IMR-90 (cell line): ENCODE data around the gene RRP1B. TPM values are rescaled to one million over a fixed set of nuclear protein-coding genes. Genes with fewer than 3 reads are reported as not detected.

ENCODE experiments used
- ATAC-seq: fragments of 200-7000 bp; cut with Tn5 transposase; 2 replicates; pipeline ENCODE4 v1.9.1; 2020; ENCODE audit warnings: low read depth, mild to moderate bottlenecking, moderate library complexity
- BruUV-seq: library from RNA; stranded (reverse); fragments of 400-500 nt; replicated peaks from 2 replicates; lab custom pipeline; 2021; lab: Mats Ljungman, UMichigan
- CTCF ChIA-PET: fragments of 300-600 bp; formaldehyde crosslinking; extraction: SDS; loops from one replicate; lab custom pipeline; 2021; ENCODE audit warnings: antibody characterized with exemption; lab: Yijun Ruan, JAX
- POLR2A ChIA-PET: fragments of 300-600 bp; sonication (Branson Sonifier 250); formaldehyde crosslinking; loops from one replicate; lab custom pipeline; 2022; ENCODE audit warnings: antibody characterized with exemption; ENCODE audit not compliant: unreplicated experiment; lab: Charles Lee
- DNase-seq: peaks from one replicate; pipeline ENCODE4 v3.0.0; 2013
- H2AFZ ChIP-seq: replicated peaks from 2 replicates; pipeline ENCODE3; 2013; ENCODE audit warnings: low read length, mild to moderate bottlenecking; ENCODE audit not compliant: poor library complexity
- H2AK5ac ChIP-seq: 2 replicates; pipeline ENCODE4 v1.6.1; 2013; ENCODE audit warnings: low read depth, low read length, inconsistent platforms
- H2AK9ac ChIP-seq: replicated peaks from 2 replicates; pipeline ENCODE3; 2013; ENCODE audit warnings: mild to moderate bottlenecking, low read depth, low read length, moderate library complexity; ENCODE audit not compliant: poor library complexity
- H2BK120ac ChIP-seq: 2 replicates; pipeline ENCODE4 v1.6.1; 2013; ENCODE audit warnings: low read depth, low read length, inconsistent platforms
- H2BK15ac ChIP-seq: 3 replicates; pipeline ENCODE4 v1.6.1; 2013; ENCODE audit warnings: low read depth, low read length, inconsistent platforms
- H2BK20ac ChIP-seq: 2 replicates; pipeline ENCODE4 v1.6.1; 2013; ENCODE audit warnings: low read depth, mild to moderate bottlenecking, inconsistent platforms, low read length, moderate library complexity
- H2BK5ac ChIP-seq: 2 replicates; pipeline ENCODE4 v1.6.1; 2013; ENCODE audit warnings: mild to moderate bottlenecking, low read depth, low read length, inconsistent platforms; ENCODE audit not compliant: poor library complexity, severe bottlenecking
- H3K14ac ChIP-seq: replicated peaks from 2 replicates; pipeline ENCODE4 v1.6.1; 2013; ENCODE audit warnings: low read depth, low read length, inconsistent platforms
- H3K18ac ChIP-seq: 2 replicates; pipeline ENCODE4 v1.6.1; 2013; ENCODE audit warnings: low read depth, low read length, control low read depth
- H3K23ac ChIP-seq: 2 replicates; pipeline ENCODE4 v1.6.1; 2013; ENCODE audit warnings: low read depth, low read length, inconsistent platforms
- H3K27ac ChIP-seq: 2 replicates; pipeline ENCODE4 v1.5.1; 2013; ENCODE audit warnings: mild to moderate bottlenecking, control low read depth, low read length; ENCODE audit not compliant: insufficient read depth
- H3K27me3 ChIP-seq: 2 replicates; pipeline ENCODE4 v1.6.1; 2013; ENCODE audit warnings: low read length; ENCODE audit not compliant: control insufficient read depth, insufficient read depth
- H3K36me3 ChIP-seq: 2 replicates; pipeline ENCODE4 v1.6.1; 2013; ENCODE audit warnings: low read length, mixed read lengths; ENCODE audit not compliant: control insufficient read depth, insufficient read depth
- H3K4ac ChIP-seq: 2 replicates; pipeline ENCODE4 v1.6.1; 2013; ENCODE audit warnings: low read depth, low read length, inconsistent platforms
- H3K4me1 ChIP-seq: 2 replicates; pipeline ENCODE4 v1.6.1; 2013; ENCODE audit warnings: low read length, mixed read lengths; ENCODE audit not compliant: control insufficient read depth, insufficient read depth
- H3K4me2 ChIP-seq: 2 replicates; pipeline ENCODE4 v1.6.1; 2013; ENCODE audit warnings: low read depth, mild to moderate bottlenecking, control low read depth, low read length, moderate library complexity
- H3K4me3 ChIP-seq: 2 replicates; pipeline ENCODE4 v1.5.1; 2013; ENCODE audit warnings: low read depth, mild to moderate bottlenecking, control low read depth, low read length, moderate library complexity; ENCODE audit not compliant: insufficient read depth
- H3K56ac ChIP-seq: 2 replicates; pipeline ENCODE4 v1.6.1; 2013; ENCODE audit warnings: low read length, inconsistent platforms; ENCODE audit not compliant: insufficient read depth; ENCODE audit errors: extremely low read depth
- H3K79me1 ChIP-seq, 2 experiments: 2 replicates each; pipeline ENCODE4 v1.6.1; 2013; ENCODE audit warnings: low read length in 2 of 2, inconsistent platforms in 1 of 2, low read depth in 1 of 2
- H3K9ac ChIP-seq: 2 replicates; pipeline ENCODE4 v1.6.1; 2013; ENCODE audit warnings: low read depth, low read length, control low read depth
- H3K9me1 ChIP-seq: 2 replicates; pipeline ENCODE4 v1.6.1; 2013; ENCODE audit warnings: low read length, inconsistent platforms; ENCODE audit not compliant: insufficient read depth
- H3K9me3 ChIP-seq: 2 replicates; pipeline ENCODE4 v1.6.1; 2013; ENCODE audit warnings: low read length; ENCODE audit not compliant: control insufficient read depth, insufficient read depth
- H4K20me1 ChIP-seq: 2 replicates; pipeline ENCODE4 v1.6.1; 2013; ENCODE audit warnings: low read length, inconsistent platforms; ENCODE audit not compliant: insufficient read depth
- H4K5ac ChIP-seq: 2 replicates; pipeline ENCODE4 v1.6.1; 2013; ENCODE audit warnings: mild to moderate bottlenecking, low read depth, low read length, control low read depth
- H4K8ac ChIP-seq, 2 experiments: 2 replicates each; pipeline ENCODE4 v1.6.1; 2013; ENCODE audit warnings: low read depth in 2 of 2, low read length in 2 of 2, control low read depth in 1 of 2, inconsistent platforms in 1 of 2
- H4K91ac ChIP-seq: 2 replicates; pipeline ENCODE4 v1.6.1; 2013; ENCODE audit warnings: low read depth, low read length, inconsistent platforms; ENCODE audit not compliant: insufficient read depth
- CEBPB ChIP-seq: IDR thresholded peaks from 2 replicates; pipeline ENCODE4 v1.6.1; 2012; ENCODE audit warnings: low read depth, low read length, improper control_type of control experiment
- MAZ ChIP-seq: IDR thresholded peaks from 2 replicates; pipeline ENCODE4 v1.6.1; 2012; ENCODE audit warnings: low read depth, mild to moderate bottlenecking, low read length, improper control_type of control experiment, moderate library complexity, borderline replicate concordance
- MXI1 ChIP-seq: IDR thresholded peaks from 2 replicates; pipeline ENCODE4 v1.6.1; 2012; ENCODE audit warnings: low read depth, mild to moderate bottlenecking, low read length, moderate library complexity, borderline replicate concordance
- WGBS, 2 experiments: methylation state at CpG; one replicate each; pipeline versions ENCODE4 v1.1.5 to v1.1.7; 2013; ENCODE audit warnings: missing lambda C conversion rate in 2 of 2; ENCODE audit not compliant: insufficient read length in 1 of 2; ENCODE audit errors: extremely low coverage in 2 of 2; 5-methylcytosine and 5-hydroxymethylcytosine counted together
- dilution Hi-C: fragments of 300-500 bp; cut with HindIII; formaldehyde crosslinking; loops from one replicate; pipeline ENCODE4 v1.14.3; 2018; ENCODE audit warnings: low sequenced_read_pairs; ENCODE audit not compliant: unreplicated experiment
- in situ Hi-C: fragments of 300-500 bp; cut with MboI; formaldehyde crosslinking; loops from 3 replicates; pipeline ENCODE4 v1.14.3; 2019; ENCODE audit warnings: low sequenced_read_pairs, inconsistent platforms, mixed read lengths
- intact Hi-C: fragments of 100-400 bp; cut with micrococcal nuclease; formaldehyde crosslinking; loops from 2 replicates; pipeline ENCODE4 v1.10.0; 2022
- polyA plus RNA-seq, 3 experiments: library from polyadenylated mRNA; depleted of rRNA; stranded (reverse); fragments of >200 nt; gene quantifications; 2 replicates each; pipeline ENCODE4 v1.2.3, GENCODE V29; 2012; ENCODE audit warnings: low replicate concordance in 1 of 3
- total RNA-seq: library from RNA; depleted of rRNA; stranded (reverse); fragments of >200 nt; gene quantifications from 2 replicates; pipeline ENCODE4 v1.2.3, GENCODE V29; 2012

RRP1B gene
- total and polyA plus RNA-seq, 2 of the 4 experiments (the other 2 are of a cell fraction), result 11.1 to 16.1 TPM

GRCh38 chr21:43702785-43703034, 43.4 kb downstream of the RRP1B start:
- H2BK5ac ChIP-seq, result no peak overlapping the region
- no peaks in the 10 kb centered on the region for H3K27me3 ChIP-seq
- peak overlapping the region; percentile 78 for H2AFZ ChIP-seq
- H3K9me1 ChIP-seq, result no peaks in the 10 kb centered on the region
- H3K23ac ChIP-seq, result no peak overlapping the region
- H4K5ac ChIP-seq, result no peak overlapping the region
- H3K36me3 ChIP-seq, result no peaks in the 10 kb centered on the region
- no peak overlapping the region for H3K56ac ChIP-seq
- H2AK5ac ChIP-seq, result no peak overlapping the region
- no peak overlapping the region for H4K8ac ChIP-seq
- no peak overlapping the region for H3K14ac ChIP-seq
- intact Hi-C loops (no loop called here), in situ Hi-C loops (no loop called here), dilution Hi-C loops (no loop called here)
- H3K4ac ChIP-seq, result no peak overlapping the region
- no peak overlapping the region for H2BK15ac ChIP-seq
- no peak overlapping the region for H3K9ac ChIP-seq
- no peak overlapping the region for H3K4me3 ChIP-seq
- no peak overlapping the region for H2BK20ac ChIP-seq
- H2AK9ac ChIP-seq, result no peak overlapping the region
- no peaks in the 10 kb centered on the region for H3K9me3 ChIP-seq
- H3K4me2 ChIP-seq, result no peak overlapping the region
- no peak overlapping the region for H4K91ac ChIP-seq
- peaks cover 5% of the 10 kb centered on the region; the same call in 1 of the 2 replicates for H3K4me1 ChIP-seq
- 0 out of 2 replicates have a peak overlapping the region, but pooled peaks have one; percentile 21 for H3K18ac ChIP-seq
- no peaks in the 10 kb centered on the region for H3K79me1 ChIP-seq
- TF ChIP-seq MXI1 (no peak), CEBPB (no peak), MAZ (no peak)
- POLR2A ChIA-PET, result no interaction called here
- CTCF ChIA-PET, result no interaction called here
- H3K27ac ChIP-seq, result no peak overlapping the region
- 70% methylated on average over 2 of the region's 12 CpGs; no CpG with 5 or more reads in 1 of the 2 experiments for WGBS, 2 experiments
- no TSS peak for BruUV-seq
- H4K20me1 ChIP-seq, result no peaks in the 10 kb centered on the region
- DNase-seq (no peak), ATAC-seq (no peak)
- no peak overlapping the region for H2BK120ac ChIP-seq
